Measurements from ENCODE around the gene NLGN4Y.

Gene NLGN4Y

GRCh38 chrY:14524272-14525231, at the start of gene NLGN4Y:
TSS of gene NLGN4Y (plus strand) at chrY:14524529. CDS start at chrY:14622120, 97,591 bp downstream.
- DNase-seq (ENCODE audit: low read depth in 2 of 2) = no peak

DNA sequence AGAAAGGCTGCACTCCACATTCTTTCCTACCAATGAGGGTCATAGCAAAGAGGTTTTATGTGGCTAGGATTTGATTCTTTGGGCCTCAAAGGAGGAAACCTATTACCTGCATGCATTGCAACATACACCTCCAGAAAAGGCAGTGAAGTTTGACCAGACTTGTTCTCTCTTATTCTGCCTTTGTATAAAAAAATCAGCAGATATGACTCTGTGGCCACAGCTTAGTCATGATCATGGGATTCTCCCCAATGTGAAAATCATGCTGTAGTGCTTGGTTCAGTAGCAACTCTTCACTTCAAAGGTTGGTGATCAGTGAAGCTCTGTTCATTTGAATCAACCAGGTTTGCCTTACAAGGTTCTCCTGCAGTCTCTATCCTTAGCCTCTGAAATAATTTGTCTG, 38.4 kb upstream of the NLGN4Y start:
- no peak for DNase-seq (ENCODE audit: low read depth in 2 of 2)

DNA sequence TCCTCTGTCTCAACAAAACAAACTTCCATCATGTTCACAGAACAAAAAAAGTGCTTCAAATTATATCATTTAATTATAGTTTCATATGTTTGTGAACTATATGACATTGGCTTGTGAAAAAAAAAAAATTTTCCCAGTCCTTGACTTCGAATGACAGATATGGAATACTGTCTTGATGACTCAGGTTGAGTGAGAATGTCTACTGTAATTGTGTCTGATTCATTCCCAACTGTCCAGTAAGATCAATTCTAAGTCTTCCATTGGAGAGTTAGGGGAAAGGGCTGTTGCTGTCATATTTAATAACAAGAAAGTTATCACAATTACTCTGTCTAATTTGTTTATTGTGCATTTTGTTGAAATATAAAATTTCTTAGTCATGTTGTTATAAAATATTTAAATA, 34.1 kb upstream of the NLGN4Y start:
- DNase-seq (ENCODE audit: low read depth in 2 of 2) = no peak

GRCh38 chrY:14498071-14498470, 26.3 kb upstream of the NLGN4Y start:
- DNase-seq (ENCODE audit: low read depth in 2 of 2) = no peak

DNA sequence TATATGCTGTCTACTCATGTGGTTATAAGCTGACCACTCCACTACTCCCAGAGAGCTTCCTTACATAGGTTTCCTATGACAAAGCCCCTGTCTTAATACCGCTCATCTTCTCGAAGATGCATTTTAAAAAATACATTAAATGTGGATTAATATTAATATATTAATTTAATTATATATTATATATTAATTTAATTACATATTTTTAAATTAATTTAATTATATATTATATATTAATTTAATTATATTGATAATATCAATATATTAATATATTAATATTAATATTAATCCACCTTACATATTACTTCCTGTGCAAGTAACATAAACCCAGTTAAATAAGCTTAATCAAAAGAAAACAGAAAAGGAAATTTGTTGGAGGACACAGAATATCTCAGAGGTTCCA, 19.7 kb upstream of the NLGN4Y start:
- DNase-seq (ENCODE audit: low read depth in 2 of 2) = no peak

DNA sequence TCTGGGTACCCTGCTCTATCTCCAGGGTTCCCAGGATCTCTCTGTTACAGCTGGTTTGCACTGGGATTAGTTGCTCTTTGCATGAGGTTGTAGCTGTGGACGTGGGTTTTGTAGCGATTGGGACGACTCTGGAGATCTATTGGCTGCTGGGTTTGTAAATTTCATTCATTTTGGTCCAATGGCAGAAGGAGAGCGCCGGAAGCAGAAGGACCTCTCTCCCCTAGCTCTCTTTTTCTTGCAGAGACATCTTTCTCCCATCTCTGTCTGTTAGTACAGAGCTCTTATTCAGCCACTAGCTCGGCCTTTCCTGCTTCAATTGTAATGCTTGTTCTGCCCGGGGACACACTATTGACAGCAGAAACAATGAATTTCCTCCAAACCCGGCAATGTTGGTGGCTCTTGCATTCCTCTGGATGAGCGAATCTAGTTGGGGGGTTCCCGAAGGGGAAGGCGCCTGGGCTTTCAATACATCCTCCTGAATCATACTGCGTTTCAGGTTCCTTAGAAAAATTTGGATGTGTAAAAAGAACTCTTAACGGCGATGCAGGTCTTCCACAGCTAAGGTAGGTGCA, 1.9 kb upstream of the NLGN4Y start:
- no peak for DNase-seq (ENCODE audit: low read depth in 2 of 2)

DNA sequence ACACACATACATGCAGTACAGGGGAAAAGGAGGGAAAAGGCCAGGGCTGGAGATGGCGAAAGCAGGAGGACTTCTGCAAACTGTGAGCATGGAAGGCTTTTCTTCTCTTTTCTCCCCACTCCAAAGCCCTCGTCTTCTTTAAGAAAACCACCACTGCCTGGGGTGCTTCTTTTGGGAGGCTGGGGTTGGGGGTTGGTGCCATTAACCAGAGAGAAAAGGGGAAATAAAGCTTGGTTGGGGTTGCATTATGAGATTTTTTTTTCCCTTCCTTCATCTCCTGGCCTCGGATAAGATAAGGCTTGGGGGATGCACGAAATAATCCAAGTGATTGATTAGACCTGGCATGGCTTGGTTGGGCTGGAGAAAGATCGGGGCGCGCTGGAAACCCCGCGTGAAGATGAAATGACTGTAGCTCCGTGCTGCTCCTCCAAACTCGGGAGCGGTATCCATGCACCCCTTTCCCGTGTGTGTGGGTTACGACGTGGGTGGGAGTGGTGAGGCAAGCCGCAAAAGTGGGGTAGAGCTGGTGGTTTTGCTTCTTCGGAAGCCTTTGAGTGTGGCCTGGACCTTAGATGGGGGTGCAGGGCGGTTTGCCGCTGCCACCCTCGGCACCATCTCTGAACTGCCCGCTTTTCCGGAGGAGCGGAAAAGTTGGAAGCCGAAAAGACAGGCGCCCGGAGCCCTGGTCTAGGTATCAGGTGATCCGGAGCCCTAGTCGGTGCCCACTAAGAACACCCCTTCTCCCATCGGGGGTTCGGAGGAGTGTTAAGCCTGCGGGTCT, 648 bp upstream of the NLGN4Y start:
- DNase-seq (ENCODE audit: low read depth in 2 of 2) = no peak

- DNase-seq (ENCODE audit: low read depth in 2 of 2) = no peak
These were observed 986 bp downstream of the NLGN4Y start for GRCh38 chrY:14525315-14525714.

DNA sequence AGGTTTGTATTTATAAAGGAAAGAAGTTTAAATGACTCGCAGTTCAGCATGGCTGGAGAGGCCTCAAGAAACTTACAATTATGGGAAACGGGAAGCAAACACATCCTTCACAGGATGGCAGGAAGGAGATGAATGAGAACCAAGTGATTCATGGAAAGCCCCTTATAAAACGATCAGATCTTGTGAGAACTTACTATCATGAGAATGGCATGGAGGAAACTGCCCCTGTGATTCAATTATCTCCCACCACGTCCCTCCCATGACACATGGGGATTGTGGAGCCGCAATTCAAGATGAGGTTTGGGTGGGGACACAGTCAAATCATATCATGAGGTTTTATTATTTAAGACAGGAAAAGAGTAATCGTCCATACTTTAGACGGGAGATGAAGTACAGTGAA, 4.0 kb downstream of the NLGN4Y start:
- DNase-seq (ENCODE audit: low read depth in 2 of 2) = no peak

DNA sequence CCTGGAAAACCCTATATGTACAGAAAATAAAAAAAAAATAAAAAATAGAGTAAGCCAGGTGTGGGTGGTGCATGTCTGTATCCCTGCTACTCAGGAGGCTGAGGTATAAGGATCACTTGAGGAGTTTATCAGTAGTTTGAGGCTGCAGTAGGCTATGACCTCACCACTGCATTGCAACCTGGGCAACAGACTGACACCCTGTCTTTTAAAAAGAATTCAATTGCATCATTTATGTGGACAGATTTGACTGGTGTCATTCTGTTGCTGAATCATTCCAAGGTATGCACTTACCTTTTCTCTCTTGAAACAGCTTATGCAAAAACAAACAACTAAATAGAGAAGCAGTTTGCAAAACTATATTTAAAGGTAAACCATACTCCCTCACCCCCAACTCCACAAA, 12.4 kb downstream of the NLGN4Y start:
- no peak for DNase-seq (ENCODE audit: low read depth in 2 of 2)

DNA sequence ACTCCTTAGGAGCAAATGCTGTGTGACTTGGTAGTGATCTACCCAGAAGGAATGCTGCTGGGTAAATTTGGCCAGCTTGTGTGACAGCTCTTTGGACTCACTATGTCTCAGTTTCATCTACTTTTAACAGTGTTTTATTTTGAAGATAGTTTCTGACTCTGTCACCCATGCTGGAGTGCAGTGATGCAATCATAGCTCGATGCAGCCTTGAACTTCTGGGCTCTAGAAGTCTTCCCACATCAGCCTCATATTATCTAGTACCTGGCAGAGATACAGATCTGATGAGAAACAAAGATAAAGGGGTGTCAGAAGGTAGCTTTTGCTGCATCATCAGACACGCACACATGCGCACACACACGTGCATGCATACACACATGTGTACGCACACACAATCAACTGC, 19.2 kb downstream of the NLGN4Y start:
- no peak for DNase-seq (ENCODE audit: low read depth in 2 of 2)

GRCh38 chrY:14581294-14581693, 57.0 kb downstream of the NLGN4Y start:
- no peak for DNase-seq (ENCODE audit: low read depth in 2 of 2)

- DNase-seq (ENCODE audit: low read depth in 2 of 2) = no peak
These were observed 62.4 kb downstream of the NLGN4Y start for GRCh38 chrY:14586725-14587124.

DNA sequence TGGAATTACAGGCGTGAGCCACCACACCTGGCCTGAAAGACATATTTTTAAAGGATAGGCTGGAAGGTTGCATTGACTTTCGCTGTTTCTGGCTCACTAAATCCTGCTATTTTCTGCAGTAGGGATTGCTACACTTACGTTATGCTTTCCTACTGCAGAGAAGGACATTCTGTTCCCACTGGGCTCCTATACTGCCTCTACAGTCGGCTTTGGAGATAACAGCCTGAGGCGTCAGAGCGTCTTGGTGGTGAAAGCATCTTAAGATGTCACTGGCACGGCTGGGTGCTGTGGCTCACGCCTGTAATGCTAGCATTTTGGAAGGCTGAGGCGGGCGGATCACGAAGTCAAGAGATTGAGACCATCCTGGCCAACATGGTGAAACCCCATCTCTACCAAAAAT, 77.0 kb downstream of the NLGN4Y start:
- DNase-seq (ENCODE audit: low read depth in 2 of 2) = no peak

GRCh38 chrY:14617625-14618024, 93.3 kb downstream of the NLGN4Y start:
- DNase-seq (ENCODE audit: low read depth in 2 of 2) = no peak

DNA sequence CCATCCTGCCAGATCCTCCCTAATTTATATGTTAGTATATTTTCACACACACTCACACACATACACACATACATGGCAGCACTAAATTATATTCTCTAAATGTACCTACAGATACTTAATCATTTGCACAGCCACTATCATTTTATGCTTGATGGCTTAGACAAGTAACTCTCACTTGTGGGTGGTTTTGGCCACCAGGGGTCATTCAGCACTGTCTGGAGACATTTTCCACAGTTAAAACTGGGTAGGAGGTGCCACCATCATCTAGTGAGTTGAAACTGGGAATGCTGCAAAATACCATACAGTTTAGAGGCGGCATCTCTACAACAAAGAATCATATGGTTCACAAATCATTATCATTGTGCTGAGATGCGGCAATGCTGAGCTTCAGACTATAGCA, 94.2 kb downstream of the NLGN4Y start:
- DNase-seq (ENCODE audit: low read depth in 2 of 2) = no peak

- DNase-seq (ENCODE audit: low read depth in 2 of 2) = no peak
These were observed 103.9 kb downstream of the NLGN4Y start for GRCh38 chrY:14628208-14628607.

DNA sequence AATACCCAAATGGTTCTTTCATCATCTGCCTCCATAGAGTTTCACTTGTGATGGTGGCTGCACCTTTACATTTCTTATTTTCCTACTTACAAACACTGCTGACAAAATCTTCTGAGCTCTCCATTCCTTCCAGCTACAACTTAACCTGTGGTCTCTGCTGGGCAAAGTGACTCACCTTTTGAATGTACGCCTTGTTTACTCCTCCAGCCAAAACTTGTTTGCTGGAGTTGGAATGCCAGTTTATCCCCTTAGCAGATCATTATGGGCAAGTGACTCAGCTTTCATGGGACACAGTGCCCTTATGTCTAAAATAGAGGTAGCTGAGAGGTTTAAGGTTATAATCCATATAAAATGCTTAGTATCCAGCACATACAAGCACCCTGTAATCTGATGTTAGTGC, 107.3 kb downstream of the NLGN4Y start:
- DNase-seq (ENCODE audit: low read depth in 2 of 2) = no peak

DNA sequence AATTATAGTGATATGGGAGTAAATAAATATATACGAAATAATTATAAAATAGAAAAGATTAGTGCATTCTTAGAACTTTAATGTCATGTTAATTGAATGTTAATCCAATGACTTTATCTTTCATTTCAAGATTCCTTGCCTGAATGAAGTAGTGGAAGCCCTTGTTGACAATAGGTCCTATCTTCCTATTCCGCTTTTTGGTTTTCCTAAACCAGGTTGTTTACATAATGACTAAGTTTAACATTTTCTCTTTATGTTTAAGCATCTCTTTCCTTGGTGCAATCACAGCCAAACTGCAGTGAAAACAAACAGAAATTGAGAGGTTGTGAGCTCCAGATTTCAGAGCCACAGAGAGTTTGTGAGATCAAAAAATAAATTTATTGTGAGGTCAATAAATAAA, 109.4 kb downstream of the NLGN4Y start:
- DNase-seq (ENCODE audit: low read depth in 2 of 2) = no peak

- no peak for DNase-seq (ENCODE audit: low read depth in 2 of 2)
These were observed 110.6 kb downstream of the NLGN4Y start for GRCh38 chrY:14634954-14635353.

- DNase-seq (ENCODE audit: low read depth in 2 of 2) = no peak
These were observed 113.2 kb downstream of the NLGN4Y start for GRCh38 chrY:14637551-14637950.

DNA sequence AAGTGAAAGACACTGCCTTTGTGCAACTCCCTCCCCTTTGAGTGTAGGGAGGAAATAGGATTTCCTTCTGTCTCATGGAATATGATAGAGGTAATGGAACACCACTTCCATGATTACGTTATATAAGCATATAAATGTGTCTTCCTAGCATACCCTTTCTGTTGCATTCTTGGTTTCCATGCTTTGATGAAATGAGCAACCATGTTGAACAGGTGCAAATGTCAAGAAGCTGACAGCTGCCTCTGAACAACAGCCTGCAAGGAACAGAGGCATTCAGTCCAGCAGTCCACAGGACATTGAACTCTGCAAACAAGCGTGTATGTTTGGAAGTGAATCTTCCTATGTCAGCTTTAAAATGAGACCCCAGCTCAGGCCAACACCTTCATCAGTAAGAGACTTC, 117.5 kb downstream of the NLGN4Y start:
- no peak for DNase-seq (ENCODE audit: low read depth in 2 of 2)
